ENCODE results near the gene FCER1G.
A peak's percentile ranks its signal among the peaks of the same experiment; 100 is the strongest.

Gene FCER1G

DNA sequence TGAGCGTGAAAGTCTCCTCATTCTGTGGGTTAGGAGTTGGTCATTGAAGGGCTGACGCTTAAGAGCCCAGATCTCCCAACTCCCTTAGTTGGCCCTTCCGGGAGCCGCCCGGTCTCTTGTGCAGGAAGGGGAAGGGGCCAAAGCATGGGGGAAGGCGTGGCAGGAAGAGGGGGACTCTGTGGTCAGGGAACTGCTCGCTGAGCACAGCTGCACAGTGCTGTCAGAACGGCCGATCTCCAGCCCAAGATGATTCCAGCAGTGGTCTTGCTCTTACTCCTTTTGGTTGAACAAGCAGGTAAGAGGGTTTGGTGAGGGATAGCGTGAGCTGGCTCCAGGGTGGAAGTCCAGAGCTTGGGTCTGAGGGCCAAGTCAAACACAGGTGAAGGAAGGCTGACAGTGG is at the start of gene FCER1G:
FCER1G (plus strand) TSS at position 220 of the 400 bp plus-strand sequence; CDS start at position 247, 27 bp downstream.
- DNase-seq: no peak

DNA sequence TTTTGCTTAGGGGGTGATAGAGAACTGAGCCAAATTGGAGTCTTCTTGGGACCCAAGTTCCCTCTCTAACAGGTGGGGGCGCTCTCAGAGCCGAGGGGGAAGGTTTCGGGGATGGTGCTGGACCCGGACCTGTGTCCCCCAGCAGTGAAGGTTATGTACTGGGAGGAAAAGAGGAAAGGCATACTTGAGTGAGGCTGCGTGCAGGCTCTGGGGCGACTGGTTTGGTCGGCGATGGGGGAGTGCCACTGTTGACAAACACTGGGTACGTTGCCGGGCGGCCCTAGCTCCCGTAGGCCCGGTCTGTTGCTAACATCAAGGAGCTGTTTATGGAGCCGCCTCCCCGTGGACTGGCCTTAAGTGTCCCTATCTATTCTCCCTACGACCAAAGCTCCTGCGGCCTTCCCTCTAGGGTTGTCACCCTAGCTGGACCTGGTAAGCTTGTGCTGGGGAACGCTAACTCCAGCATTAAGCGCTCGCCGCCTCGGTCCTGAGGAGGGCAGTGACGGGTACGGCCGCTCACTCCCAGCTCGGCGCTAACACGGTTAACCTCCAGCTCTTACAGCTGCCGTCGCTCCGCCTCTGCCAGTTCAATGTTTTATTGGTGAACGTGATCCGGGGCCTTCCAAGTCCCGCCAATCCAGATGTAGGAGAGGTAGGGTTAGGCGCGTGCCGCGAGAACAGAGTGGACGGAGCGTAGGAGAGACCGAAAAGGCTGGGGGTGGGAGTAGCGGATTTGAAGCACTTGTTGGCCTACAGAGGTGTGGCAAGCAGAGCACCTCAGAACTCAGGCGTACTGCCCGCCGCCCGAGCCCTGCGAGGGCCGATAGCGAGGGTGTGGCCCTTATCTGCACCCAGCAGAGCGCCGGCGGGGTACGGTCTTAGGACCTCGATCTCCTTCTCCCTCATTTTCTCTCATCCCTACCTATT is 49.1 kb upstream of the FCER1G start, which contains the start of gene PPOX:
PPOX (plus strand) TSS at position 685 of the 927 bp plus-strand sequence. CDS start 422 bp downstream, outside the sequence.
- DNase-seq: peak; percentile 100

DNA sequence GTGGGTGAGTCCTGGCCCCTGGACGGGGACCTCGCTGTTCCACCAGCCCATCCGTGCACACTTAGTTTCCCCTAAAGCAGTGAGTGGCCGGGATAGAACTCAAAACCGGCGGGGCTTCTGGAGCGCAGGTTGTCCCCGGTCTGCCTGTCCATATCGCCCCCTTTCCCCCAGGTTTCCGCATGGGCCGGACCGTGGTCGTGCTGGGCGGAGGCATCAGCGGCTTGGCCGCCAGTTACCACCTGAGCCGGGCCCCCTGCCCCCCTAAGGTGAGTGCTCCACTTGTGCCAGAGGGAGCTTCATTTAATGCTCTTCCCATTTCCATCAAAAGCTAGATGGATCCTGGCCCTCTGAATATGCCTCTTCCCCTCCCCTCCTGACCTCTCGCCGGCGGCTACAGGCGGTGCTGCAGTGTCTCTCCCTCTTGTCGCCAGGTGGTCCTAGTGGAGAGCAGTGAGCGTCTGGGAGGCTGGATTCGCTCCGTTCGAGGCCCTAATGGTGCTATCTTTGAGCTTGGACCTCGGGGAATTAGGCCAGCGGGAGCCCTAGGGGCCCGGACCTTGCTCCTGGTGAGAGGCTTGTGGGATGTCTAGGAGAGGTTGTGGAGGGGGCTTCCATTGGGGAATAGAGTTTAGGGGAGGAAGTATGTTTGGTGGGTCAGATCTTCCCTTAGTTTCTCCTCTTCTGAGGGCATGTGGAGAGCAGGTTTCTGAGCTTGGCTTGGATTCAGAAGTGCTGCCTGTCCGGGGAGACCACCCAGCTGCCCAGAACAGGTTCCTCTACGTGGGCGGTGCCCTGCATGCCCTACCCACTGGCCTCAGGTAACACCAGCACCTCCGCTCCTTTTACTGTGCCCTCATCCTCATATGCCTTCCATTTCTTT is 48.2 kb upstream of the FCER1G start:
- no peak for DNase-seq

DNA sequence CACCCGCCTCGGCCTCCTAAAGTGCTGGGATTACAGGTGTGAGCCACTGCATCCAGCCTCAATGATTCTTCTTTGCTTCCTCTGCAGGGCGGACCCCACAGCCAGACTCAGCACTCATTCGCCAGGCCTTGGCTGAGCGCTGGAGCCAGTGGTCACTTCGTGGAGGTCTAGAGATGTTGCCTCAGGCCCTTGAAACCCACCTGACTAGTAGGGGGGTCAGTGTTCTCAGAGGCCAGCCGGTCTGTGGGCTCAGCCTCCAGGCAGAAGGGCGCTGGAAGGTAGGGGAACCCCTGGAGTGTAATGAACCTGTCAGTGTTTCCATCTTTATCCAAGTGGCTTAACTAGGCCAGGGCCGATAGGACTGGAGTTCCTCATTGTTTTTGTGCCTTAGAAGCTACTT is 46.2 kb upstream of the FCER1G start:
- DNase-seq: no peak

DNA sequence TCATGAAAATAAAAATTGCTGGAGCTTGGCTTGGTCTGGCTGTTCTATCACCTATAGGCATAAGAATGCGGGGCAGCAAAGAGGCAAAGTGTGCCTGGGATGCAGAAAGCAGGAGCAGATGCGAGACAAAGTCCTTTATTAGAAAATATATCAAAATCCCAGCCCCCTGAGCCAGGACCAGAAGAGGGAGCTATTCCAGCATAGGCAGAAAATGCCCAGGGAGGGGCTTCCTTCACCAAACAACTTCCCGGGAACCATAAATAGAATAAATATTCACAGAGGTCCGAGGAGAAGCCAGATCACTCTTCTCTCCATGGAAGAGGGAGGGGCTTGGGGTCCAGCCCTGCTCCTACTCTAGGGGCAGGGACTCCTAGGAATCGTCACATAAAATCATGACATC is 43.9 kb upstream of the FCER1G start:
- DNase-seq: no peak

DNA sequence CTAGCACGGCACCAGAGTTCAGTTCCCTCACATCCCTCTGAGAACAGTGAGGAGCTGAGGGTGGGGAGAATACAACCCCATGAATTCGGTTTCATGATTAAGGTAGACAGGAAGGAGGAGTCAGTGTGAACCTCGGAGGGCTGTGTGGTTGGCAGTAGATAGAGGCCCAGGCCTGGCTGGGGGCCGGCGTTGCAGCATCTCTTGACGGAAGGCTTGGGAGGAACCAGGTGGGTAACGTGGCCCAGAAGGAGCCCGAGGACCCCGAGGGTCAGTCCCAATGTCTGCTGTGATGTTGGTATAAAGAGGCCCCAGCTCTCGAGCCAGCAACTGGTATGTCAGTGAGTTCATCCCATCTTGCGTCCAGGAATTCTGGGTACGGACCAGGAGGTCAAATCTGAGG is 43.4 kb upstream of the FCER1G start:
- no peak for DNase-seq

DNA sequence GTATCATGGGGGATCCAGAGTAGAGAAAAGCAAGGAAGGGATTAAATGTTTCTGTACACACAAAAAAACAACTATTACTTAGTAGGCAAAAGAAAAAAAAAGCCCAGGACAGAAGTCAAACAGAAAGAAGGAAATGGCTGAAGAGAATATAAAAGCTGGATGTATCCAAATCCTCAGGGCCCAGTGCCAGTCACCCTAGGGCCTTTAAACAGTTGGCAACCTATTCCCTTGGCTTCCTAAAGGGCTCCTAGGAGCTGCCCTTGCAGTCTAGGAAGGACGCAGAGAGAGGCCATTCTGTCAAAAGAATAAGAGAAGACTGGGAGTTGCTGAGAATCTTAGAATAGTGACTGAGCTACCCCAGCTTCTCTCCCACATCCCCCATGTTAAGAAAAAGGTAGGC is 42.7 kb upstream of the FCER1G start:
- DNase-seq: no peak

DNA sequence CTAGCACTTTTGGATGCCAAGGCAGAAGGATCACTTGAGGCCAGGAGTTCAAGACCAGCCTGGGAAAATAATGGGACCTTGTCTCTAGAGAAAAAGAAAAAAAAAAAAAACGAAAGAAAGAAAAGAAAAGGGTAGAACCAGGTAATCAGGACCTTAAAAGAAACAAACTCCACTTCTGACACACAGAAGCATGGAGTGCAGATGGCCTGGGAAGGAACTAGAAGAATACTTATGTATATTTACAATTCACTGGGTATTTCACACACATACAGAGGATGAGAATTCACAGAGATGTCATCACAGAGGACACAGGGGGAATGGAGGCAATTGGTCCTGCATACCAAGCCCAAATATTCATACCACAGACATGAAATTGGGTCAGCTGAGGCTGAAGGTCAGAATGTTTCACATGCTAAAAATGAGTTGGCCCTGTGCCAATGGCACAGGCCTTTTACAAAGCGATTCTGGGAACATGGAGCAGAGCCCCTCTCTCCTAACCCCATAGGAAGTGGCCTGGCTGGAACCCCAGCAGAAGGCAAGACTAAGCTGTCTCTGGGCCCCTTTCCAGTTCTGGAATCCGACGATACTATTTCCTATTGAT is 42.2 kb upstream of the FCER1G start:
- DNase-seq: no peak

DNA sequence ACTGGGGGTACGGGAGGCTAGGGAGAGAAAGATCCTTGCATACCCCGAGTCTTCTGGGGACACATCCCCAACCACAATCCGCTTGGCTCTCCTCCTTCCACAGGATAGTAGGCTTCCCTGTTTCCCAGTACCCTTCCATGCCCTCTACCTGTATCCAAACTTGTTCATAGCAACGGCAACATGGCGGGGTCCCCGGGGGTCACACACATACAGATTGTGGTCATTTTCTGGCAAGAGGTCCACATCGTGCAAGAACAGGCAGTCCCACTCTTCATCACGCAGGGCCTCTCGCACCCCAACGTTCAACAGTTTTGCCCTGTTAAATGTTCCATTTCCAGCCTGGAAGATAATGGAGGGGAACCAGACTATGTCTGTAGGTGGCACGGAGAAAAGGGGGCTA is 41.4 kb upstream of the FCER1G start:
- no peak for DNase-seq

DNA sequence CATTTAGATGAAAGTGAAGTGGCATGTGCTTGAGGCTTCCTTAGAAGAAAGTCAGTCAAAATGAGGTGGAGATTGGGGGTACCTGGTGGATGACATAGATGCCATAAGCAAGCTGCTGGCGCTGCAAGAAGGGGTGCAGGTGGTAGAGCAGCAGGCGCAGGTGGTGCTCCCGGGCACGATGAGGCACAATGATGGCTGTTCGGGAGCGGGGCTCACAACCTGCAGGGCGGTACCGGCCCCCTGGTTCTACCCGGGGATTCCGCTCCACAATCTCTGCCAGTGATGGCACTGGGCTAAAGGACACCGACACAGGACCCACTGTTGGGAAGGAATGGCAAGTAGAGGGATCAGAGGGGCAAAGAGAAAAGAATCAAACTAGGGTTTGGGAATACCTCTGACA is 40.2 kb upstream of the FCER1G start:
- no peak for DNase-seq

DNA sequence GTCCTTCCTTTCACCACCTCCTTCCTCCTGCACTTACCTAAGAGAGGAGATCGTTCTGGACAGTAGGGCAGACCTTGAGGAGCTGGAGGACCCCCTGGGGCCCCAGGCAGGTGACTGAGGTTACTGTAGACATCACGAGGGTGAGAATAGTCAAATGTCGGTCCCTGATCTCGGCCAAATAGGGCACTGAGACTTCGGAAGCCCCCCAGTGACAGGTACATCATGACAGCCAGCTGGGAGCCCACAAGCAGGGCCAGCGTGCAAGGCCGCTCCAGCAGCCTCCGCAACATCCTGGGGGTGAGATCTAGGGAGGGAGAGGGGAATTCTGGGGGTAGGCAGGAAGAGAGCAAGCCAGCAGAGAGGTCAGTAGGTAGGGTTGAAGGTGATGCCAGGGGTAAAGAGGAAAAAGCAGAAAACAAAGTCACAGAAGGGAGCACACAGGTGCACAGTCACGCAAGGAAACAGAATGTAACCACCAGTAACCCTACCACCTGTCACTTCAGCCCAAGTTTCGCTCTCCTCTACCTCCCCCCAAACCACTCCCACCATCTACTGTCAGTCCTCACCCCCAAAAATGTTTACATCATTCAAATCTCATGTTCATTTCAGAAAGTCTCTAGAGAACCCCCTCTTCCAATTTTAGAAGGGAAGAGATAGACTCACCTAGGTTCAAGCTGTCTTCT is 39.2 kb upstream of the FCER1G start:
- DNase-seq: no peak

DNA sequence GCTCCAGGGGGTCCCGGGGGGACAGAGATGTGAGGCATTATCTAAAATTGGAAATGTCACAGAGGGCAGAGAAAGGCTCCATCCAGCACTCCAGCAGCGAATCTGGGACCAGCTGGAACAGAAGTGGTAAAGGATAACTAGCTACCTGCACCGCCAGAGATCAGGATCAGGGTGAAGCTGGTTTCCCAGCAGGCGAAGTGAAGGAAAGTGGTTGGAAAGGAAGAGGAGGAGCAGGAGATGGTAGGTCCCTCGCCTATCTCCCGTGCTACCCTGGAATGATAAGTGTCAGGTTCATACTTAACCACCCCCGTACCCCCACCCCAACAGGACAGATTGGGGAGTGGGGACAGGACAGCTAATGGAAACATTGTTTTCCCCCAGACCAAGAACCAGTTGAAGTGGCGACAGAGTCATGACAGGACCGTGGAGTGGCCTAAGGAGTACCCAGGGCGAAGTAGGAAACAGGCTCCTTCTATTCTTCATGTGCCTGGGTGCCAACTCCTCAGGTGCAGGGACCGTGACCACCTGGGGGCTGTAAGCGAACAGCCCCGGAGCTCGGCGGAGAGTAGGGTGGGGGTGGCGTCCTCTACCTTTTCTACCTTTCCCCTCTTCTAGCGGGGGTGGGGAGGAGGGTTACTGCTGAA is 38.5 kb upstream of the FCER1G start:
- DNase-seq: no peak

DNA sequence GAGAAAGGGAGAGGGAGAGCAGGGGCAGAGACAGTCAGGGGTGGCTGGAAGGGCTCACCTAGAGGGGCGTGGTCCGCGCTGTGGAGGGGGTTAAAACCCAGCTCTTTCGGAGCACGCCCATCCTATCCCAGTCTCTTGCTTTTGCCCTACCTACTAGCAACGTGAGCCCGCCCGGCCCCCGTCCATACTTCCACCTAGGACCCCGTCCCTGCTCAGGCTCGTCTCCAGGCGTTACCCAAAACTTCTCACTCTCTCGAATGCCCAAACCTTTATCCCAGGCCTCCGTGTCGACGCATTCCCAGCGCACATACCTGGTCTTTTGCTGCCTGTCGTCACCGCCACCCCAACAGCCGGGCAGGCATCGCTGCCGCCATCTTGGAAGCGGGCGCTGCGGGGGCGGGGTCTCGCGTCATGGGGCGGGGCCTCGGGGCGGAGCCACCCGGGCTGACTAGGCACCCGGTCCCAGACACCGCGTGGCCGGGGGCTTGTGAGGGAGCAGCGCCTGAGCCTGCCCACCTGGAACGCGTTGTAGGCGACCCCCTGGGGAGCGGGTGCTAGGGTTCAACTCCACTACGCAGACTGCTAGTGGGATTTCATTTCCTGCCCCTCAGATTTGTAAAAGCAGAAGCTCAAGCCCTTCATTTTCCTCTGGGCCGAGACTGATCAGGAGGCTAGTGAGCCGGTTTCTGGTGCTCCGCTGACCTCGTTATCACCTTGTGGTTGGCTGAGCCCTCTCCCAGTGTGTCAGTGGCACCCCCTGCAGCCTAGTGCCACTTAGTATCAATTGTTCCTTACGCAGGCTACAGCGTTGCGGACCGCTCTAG is 37.8 kb upstream of the FCER1G start, which contains the start of gene B4GALT3:
B4GALT3 (minus strand) TSS at position 396 of the 824 bp plus-strand sequence. CDS start 1,447 bp downstream, outside the sequence.
- peak; percentile 65 for DNase-seq

DNA sequence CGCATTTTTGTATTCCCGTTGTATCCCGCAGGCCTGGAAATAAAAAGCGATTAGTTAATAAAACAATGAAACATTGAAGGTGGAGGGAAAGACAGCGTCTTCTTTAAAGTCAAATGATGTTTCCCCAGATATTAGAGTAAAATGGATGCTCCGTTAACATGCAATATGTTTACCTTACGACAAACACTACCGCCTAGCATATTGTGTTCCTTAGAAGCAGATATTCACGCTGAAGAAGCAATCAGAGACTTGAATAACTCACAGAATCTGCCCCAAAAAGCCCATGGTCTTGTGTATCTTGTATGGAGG is 37.2 kb upstream of the FCER1G start:
- DNase-seq: no peak

DNA sequence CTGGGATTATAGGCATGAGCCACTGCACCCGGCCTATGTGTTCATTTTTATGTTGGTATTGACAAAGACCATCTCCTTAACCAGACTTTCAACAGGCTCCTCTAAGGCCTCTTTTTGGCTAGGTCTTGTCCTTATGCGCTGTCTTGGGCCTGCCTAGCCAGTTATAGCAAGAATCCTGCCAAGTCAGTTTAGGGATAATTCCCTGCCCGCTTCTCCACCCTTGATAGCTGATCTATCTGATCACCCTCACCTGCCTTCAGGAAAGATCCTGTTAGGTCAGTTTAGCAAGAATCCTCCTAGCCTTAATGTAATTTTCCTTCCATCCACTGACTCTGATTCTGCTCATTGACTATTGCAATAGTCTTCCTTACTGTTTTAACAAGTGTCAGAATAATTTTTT is 35.4 kb upstream of the FCER1G start:
- DNase-seq: no peak

DNA sequence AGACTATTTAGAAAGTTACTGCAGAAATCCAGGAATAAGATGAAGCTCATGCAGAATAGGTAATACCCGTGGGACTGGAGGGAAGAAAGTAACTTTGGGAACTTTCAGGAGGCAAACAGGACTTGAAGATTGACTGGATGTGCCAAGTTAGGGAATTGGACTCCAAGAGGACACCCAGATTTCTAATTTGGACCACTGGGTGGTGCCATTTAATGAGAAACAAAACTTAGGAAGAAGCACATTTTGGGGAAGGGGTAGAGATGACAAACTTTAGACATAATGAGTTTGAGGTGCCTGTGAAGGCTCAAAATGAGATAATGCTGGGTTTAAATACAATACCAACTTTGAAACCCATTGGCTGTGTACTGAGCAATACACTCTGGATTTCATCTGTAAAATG is 34.5 kb upstream of the FCER1G start:
- no peak for DNase-seq

DNA sequence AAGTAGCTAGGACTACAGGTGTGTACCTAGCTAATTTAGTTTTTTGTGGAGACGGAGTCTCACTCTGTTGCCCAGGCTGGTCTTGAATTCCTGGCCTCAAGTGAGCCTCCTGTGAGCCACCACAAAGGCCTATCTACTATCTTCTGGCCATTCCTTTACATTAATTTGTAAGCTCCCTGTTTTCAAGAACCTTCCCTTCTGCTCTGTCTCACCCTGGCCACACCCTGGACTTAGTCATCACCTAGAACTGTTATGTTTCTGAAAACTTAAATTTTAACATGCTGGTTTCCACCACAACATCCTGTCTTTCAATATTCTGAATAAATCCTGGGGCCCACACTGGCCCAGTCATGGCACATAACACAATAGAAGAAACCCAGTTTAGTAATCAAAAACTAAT is 32.9 kb upstream of the FCER1G start:
- DNase-seq: peak; percentile 68

DNA sequence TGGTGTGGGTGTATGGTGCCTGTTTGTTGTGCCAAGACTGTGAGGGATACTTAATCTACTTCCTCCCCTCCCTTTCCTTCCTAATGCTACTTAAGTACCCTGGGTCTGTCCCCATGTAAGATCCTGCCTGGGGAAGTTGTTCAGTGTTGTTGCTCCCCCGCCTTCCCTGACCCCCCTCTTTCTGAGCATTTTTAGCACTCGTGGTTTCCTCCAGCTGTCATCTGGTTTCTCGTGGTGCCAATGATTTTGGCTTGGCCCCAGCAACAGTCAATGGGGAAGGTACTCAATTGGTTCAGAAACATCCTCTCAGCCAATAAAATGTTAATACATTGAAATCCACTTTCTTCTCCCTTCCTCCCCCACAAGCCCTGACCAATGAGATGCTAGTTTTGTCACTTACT is 29.8 kb upstream of the FCER1G start:
- DNase-seq: no peak

DNA sequence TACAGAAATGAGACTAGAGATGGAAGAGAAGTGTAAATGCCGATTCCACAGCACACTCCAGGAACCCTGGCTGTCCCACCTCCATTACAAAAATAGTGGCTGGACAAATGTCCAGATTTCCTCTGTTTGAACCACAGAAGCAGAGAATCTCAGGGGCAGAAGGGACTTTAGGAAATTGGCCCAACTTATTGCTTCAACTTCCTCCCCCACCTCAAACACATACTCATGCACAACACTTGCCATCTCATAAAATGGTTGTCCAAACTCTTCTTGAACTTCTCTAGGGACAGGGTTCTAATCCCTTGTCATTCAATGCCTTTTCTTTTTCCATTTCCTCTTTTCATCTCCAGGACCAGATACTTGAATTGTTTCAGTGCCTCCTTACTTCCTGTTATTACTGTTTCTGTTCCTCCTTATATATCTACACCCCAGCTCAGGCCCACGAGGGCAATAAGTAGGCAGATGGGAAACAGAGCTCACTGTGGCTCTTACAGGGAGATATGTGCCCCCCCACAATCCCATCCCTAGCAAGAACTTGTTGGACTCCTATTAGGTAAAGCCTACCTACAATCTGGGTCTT is 29.3 kb upstream of the FCER1G start:
- no peak for DNase-seq

DNA sequence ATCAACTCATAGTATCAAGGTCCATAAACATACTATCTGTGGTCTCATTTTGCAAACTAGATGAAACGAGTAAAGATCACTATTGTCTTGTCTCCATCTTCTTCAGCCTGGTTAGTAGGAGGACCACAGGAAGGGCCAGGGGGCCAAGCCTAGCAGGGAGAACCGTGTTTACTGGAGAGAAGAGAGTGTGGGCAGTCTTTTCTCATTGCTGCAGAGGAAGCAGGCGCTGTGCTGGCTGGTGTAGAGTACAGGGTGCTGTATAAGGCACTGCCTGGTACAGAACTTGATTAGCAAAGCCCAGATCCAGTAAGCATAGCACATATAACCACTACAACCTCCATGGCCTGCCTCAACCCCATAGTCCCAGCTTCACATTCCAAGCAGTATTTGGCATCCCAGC is 27.8 kb upstream of the FCER1G start:
- no peak for DNase-seq

DNA sequence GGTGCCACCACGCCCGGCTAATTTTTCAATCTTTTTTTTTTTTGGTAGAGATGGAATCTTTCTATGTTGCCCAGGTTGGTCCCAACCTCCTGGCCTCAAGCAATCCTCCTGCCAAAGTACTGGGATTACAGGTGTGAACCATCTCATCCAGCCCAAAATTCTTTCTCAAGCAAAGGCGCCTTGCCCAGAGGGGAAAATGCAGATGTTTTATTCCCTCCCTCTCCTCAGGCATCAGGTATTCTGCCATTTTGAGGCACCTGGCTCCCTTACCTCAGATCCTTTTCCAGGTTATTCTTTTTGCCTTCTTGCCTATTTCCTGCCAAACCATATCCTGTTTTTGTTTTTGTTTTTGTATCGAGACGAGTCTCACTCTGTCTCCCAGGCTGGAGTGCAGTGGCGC is 26.7 kb upstream of the FCER1G start:
- DNase-seq: no peak
